ENCODE data around the gene GNB1L. TPM values are rescaled to one million over a fixed set of nuclear protein-coding genes. Genes with fewer than 3 reads are reported as not detected.

The GNB1L gene
- total RNA-seq, 2 donors from 2014 or later = 5.6 to 12.0 TPM

DNA sequence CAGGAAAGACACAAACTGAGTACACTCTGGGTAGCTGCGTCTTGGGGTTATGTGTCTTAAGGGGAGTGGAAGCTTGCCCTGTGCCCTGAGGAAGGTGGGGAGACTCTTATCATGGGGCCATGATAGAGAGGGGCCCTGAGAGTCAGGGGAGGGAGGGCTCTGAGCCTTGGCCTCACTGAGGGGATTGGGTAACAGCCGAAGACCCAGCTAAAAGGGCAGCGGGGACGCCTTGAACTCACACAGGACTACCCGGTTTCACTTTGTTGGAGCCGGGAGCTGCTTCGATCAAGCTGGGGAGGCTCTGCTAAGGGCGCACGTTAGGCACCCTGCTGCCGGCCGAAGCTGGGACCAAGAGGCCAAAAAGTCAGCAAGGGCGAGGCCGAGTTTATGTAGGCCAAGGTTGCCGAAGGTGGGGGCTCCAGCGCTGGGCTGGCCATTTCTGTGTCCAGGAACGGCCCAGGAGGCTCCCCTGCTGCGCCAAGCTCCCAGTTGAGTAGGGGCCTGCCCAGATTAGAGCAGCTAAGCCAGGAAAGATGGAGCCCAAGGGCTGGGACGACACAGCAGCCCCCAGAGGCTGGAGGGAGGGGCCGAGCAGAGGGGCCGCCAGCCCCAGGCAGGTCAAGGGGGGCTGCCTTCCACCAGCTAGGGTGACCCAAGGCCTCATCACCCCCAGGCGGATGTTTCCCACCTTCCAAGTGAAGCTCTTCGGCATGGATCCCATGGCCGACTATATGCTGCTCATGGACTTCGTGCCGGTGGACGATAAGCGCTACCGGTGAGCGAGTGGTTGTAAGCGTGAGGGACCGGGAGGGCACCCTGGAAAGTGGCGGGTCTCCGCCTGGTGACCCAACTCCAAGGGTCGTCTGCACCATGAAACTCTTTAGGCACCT, 91.9 kb downstream of the GNB1L start:
- H3K9me3 ChIP-seq = no peaks in the 10 kb centered on the region
- TF ChIP-seq POLR2AphosphoS5 (IDR thresholded peaks at IDR 0.05) = no peak
- TF ChIP-seq, protein P1, sequence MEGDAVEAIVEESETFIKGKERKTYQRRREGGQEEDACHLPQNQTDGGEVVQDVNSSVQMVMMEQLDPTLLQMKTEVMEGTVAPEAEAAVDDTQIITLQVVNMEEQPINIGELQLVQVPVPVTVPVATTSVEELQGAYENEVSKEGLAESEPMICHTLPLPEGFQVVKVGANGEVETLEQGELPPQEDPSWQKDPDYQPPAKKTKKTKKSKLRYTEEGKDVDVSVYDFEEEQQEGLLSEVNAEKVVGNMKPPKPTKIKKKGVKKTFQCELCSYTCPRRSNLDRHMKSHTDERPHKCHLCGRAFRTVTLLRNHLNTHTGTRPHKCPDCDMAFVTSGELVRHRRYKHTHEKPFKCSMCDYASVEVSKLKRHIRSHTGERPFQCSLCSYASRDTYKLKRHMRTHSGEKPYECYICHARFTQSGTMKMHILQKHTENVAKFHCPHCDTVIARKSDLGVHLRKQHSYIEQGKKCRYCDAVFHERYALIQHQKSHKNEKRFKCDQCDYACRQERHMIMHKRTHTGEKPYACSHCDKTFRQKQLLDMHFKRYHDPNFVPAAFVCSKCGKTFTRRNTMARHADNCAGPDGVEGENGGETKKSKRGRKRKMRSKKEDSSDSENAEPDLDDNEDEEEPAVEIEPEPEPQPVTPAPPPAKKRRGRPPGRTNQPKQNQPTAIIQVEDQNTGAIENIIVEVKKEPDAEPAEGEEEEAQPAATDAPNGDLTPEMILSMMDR (IDR thresholded peaks at IDR 0.05) = no peak
- TF ChIP-seq POLR2A (IDR thresholded peaks at IDR 0.05) = no peak
- 90% methylated on average over 34 of the region's 34 CpGs for WGBS
- no peak overlapping the region for H3K27ac ChIP-seq
- H3K36me3 ChIP-seq = no peaks in the 10 kb centered on the region
- H3K27me3 ChIP-seq (replicated peaks; ENCODE audit: insufficient read depth) = no peaks in the 10 kb centered on the region
- no peaks in the 10 kb centered on the region for H3K4me1 ChIP-seq (replicated peaks)
- intact Hi-C loops (cut with DNase I) = no loop called here
- peak overlapping the region in 1 of 2 donors; percentile 18 for H3K4me3 ChIP-seq
- DNase-seq (ENCODE audit: low spot score) = no peak

DNA sequence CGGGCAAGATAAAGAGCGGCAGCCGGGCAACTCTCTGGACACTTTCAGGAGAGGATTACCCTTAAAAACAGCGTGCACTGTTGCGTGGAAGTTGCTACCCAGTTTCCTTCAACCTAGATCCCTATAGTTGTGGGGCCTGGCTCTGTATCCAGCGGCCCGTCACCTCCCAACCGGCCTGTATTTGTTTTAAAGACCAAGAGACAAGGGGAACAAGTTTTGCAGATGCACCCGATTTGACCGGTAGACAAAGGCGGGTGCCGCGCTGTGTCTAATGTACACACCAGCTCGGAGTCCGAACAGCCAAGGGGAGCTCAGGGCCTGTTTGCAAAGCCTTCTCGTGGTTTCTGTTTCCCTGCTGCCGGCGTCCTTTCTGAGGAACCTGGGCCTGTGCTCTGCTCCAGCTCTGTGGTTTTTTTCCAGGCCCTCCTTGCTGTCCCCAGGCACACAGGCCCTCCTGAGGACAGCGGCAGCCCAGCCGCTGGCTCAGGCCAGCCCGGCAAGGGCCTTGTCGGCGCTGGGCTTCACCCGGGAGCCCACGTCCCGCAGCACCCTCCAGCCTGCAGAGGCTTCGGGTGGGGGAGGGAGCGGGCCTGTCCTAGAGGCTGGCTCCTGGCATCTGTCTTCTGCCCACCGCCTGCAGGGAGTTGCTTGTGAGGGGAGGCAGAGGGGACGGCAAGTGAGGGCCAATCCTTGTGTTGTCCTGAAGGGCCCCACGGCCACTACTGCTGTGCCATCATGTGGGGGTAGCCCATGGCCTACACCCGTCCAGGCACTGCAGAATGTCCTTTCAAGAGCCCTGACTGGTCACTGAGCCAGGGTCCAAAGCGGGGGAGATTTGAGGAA, 92.7 kb downstream of the GNB1L start:
- DNase-seq (ENCODE audit: low spot score) = no peak
- peaks cover 2% of the 10 kb centered on the region for H3K4me1 ChIP-seq (replicated peaks)
- H3K9me3 ChIP-seq = no peaks in the 10 kb centered on the region
- peak overlapping the region in 1 of 2 donors; percentile 18 for H3K4me3 ChIP-seq
- H3K36me3 ChIP-seq = no peaks in the 10 kb centered on the region
- H3K27ac ChIP-seq = peak overlapping the region in 1 of 2 donors; percentile 36
- no peaks in the 10 kb centered on the region for H3K27me3 ChIP-seq (replicated peaks; ENCODE audit: insufficient read depth)
- intact Hi-C loops (cut with DNase I) = no loop called here
- TF ChIP-seq, protein P1 (IDR thresholded peaks at IDR 0.05) = no peak
- no peak for TF ChIP-seq POLR2AphosphoS5 (IDR thresholded peaks at IDR 0.05)
- TF ChIP-seq POLR2A (IDR thresholded peaks at IDR 0.05) = no peak
- WGBS = 94% methylated on average over 33 of the region's 33 CpGs

DNA sequence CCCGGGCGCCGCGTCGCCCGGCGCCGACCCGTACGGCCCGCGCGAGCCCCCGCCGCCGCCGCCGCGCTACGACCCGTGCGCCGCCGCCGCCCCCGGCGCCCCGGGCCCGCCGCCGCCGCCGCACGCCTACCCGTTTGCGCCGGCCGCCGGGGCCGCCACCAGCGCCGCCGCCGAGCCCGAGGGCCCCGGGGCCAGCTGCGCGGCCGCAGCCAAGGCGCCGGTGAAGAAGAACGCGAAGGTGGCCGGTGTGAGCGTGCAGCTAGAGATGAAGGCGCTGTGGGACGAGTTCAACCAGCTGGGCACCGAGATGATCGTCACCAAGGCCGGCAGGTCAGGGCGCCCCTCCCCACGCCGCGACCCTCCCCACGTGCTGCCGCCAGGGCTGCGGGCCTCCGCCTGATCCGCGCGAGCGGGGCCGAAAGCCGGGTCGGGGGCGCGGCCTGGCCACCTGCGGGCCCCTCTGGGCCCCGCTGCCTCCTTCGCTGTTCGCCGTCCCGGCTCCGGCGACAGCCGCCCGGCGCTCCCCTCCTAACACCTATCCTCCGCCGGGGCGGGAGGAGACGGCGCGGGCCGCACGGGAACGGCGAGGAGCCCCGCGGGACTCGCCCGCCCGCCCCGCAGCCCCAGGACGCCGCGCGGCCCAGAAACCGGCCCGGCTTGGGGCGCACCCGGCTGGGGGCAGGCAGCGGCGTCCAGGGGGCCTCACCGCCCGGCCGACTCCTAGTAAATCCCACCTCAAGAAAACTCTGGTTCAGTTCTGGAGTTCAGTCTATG, 93.5 kb downstream of the GNB1L start:
- Histone ChIP-seq H3K36me3 (no peaks in the 10 kb centered on the region), H3K4me1 (replicated peaks) (peaks cover 5% of the 10 kb centered on the region), H3K27ac (peak overlapping the region in 1 of 2 donors; percentile 36), H3K9me3 (no peaks in the 10 kb centered on the region), H3K27me3 (replicated peaks; ENCODE audit: insufficient read depth) (peaks cover 2% of the 10 kb centered on the region), H3K4me3 (peak overlapping the region; percentile 18 to 22)
- intact Hi-C loops (cut with DNase I) = no loop called here
- WGBS = 61% methylated on average over 19 of the region's 117 CpGs
- TF ChIP-seq, protein P1 (IDR thresholded peaks at IDR 0.05) = no peak
- TF ChIP-seq POLR2AphosphoS5 (IDR thresholded peaks at IDR 0.05) (no peak), POLR2A (IDR thresholded peaks at IDR 0.05) (no peak)
- DNase-seq (ENCODE audit: low spot score) = no peak

DNA sequence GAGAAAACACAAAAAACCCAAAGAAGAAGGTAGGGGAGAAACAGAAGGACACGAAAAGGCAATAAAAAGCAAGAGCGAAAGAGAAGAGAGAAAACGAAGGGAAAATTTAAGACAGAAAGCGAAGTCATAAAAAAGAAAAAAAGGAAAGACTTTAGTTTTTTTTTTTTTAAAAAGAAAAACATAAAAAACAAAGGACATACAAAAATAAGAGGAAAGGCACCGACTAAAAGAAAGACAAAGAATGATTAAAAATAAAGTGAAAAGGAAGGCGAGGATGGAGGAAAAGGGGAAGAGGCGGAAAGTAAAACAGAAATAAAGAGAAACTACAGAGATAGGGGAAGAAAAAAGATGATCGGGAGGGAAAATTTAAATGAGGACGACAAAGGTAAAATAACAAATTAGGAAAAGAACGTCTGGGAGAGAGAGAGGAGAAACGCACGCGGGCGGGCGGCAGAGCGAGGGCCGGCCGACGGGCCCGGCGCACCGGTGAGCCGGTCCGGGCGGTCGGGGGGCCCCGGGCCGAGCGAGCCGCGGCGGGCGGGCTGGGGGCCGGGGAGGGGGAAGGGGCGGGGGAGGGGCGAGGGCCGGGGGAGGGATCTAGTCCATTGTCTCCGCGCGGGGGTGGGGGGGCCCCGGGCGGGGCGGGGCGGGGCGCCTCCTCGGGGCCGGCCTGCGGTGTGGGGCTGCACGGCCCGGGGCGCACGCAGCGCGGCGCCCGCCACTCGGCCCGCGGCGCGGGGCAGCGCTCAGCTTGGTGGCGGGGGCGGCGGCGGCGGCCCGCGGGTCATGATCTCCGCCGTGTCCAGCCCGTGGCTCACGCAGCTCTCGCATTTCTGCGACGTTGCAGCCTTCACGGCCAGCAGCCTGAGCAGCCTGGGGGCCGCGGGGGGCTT, 94.4 kb downstream of the GNB1L start, which contains the start of gene TBX1:
TBX1 (plus strand) TSS at position 721 of the 893 bp plus-strand sequence; CDS start at position 787, 66 bp downstream.
- no peaks in the 10 kb centered on the region for H3K9me3 ChIP-seq
- peaks cover 10% of the 10 kb centered on the region for H3K27me3 ChIP-seq (replicated peaks; ENCODE audit: insufficient read depth)
- H3K4me1 ChIP-seq (replicated peaks) = peaks cover 5% of the 10 kb centered on the region
- DNase-seq (ENCODE audit: low spot score) = no peak
- no peak for TF ChIP-seq POLR2A (IDR thresholded peaks at IDR 0.05)
- TF ChIP-seq POLR2AphosphoS5 (IDR thresholded peaks at IDR 0.05) = no peak
- TF ChIP-seq, protein P1 (IDR thresholded peaks at IDR 0.05) = no peak
- no peaks in the 10 kb centered on the region for H3K36me3 ChIP-seq
- 7% methylated on average over 53 of the region's 79 CpGs for WGBS
- peak within 1 kb of the TSS in 1 of 2 donors; percentile 36 for H3K27ac ChIP-seq
- intact Hi-C loops (cut with DNase I) = no loop called here
- H3K4me3 ChIP-seq = peak within 1 kb of the TSS; percentile 18 to 22

Data from prostate gland (tissue), 2 donors.